Fibroblast of lung (primary cell): ENCODE data around the gene CORO1C.

Source experiments
- EZH2 ChIP-seq: IDR thresholded peaks from 2 replicates; pipeline ENCODE4 v1.5.1; 2012; ENCODE audit warnings: low read length, control low read depth, mild to moderate bottlenecking; ENCODE audit errors: missing control alignments
- TF ChIP-seq, protein P1 (sequence below), 2 donors: IDR thresholded peaks in 1 of 2; conservative IDR thresholded peaks in 1 of 2; 1 replicate in 1 of 2; 2 replicates in 1 of 2; pipeline ENCODE4 v1.5.1; 2011 to 2012; ENCODE audit warnings: low read length in 2 of 2, control low read depth in 1 of 2, inconsistent platforms in 1 of 2, low read depth in 1 of 2, mild to moderate bottlenecking in 1 of 2

GRCh38 chr12:108722992-108723766 is 8.1 kb downstream of the CORO1C start:
- TF ChIP-seq, protein P1, sequence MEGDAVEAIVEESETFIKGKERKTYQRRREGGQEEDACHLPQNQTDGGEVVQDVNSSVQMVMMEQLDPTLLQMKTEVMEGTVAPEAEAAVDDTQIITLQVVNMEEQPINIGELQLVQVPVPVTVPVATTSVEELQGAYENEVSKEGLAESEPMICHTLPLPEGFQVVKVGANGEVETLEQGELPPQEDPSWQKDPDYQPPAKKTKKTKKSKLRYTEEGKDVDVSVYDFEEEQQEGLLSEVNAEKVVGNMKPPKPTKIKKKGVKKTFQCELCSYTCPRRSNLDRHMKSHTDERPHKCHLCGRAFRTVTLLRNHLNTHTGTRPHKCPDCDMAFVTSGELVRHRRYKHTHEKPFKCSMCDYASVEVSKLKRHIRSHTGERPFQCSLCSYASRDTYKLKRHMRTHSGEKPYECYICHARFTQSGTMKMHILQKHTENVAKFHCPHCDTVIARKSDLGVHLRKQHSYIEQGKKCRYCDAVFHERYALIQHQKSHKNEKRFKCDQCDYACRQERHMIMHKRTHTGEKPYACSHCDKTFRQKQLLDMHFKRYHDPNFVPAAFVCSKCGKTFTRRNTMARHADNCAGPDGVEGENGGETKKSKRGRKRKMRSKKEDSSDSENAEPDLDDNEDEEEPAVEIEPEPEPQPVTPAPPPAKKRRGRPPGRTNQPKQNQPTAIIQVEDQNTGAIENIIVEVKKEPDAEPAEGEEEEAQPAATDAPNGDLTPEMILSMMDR (conservative IDR thresholded peaks at IDR 0.05 in 1 of 2, IDR thresholded peaks at IDR 0.05 in 1 of 2; ENCODE audit: low read depth in 1 of 2, low read length in 2 of 2), result no peak
- TF ChIP-seq EZH2, result no peak
